Measurements from ENCODE around the gene GNAI3.
A peak's percentile ranks its signal among the peaks of the same experiment; 100 is the strongest.
"Not testable (repeated sequence)": the region's sequence is repeated elsewhere in the genome, so short reads cannot be mapped to it uniquely, and the experiment has no call there.

The GNAI3 gene

DNA sequence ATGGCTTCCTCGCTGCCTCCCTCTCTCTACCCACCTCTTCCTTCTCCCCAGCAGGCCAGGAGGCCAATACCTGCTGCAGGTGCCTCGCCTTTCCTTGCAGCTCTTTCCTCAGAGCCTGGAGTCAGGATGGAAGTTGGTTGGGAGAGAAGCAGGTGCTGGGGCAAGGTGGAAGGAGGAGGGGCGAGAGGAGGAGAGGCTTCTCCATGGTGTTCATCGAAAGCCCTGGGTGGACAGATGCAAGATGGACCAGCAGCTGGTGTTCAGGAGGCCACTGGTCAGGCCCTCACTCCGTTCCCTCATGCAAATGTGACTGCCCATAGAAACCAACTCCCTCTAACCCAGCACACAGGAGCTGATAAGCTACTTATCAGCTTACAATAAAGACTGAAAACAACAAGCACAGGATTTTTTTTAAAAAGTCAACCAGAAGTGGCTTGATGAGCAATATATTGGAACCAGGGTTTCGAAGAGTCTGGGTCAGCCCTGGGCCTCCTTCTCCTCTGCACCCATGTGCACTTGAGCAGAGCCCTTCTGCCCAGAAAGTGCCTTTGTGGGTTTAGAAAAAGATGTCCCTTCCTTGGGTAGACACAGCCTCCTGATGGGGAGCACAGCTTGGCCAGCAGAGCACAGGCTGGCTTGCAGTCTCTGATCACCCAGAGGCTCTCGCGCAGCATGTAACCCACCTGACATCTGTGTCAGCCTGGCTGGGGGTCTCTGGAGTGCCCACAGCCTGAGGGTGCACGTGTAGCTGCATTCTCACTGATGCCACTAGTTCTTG is 90.8 kb downstream of the GNAI3 start:
- no peak for DNase-seq

DNA sequence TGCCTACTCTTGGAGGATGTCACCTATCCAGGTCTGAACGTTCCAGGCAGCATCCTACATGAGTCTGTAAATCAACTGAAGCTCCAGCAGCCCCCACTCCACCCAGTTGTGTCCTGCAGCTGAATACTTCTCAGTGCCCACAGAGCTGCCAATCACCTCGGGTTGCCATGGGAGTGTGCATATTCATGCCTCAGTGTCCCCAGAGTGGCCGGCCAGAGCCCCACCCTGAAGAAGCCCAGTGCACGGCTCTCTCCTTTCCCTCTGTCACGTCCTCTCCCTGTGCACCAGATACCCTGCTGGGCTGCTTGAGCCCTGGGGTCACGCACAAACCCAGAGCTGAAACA is 91.4 kb downstream of the GNAI3 start:
- no peak for DNase-seq

DNA sequence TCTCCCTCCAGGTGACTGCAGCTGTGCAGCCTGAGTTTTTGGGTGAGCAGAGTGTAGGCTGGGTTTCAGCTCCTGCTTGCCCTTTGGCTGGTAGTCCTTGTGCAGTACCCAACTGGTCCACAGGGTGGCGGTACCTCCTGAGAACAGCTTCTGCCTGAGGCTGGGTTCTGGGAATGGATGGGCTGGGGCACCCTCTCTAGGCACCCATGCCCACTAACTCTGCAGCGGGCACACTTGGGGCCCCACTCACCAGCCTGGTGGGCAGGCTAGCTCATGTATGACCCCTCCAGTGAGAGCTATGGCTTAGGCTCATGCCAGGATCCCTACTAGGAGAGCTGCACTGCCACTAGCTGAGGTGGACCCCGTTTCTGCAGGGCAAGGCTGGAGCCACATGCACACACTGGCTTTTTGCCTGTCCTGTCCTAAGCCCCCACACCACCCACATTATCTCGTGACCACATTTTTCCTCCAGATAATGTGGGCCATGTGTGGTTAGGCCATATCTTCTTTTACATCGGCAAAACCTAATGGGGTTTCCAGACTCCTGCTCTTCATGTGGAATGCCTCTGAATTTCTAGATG is 92.0 kb downstream of the GNAI3 start:
- peak; percentile 83 for DNase-seq

DNA sequence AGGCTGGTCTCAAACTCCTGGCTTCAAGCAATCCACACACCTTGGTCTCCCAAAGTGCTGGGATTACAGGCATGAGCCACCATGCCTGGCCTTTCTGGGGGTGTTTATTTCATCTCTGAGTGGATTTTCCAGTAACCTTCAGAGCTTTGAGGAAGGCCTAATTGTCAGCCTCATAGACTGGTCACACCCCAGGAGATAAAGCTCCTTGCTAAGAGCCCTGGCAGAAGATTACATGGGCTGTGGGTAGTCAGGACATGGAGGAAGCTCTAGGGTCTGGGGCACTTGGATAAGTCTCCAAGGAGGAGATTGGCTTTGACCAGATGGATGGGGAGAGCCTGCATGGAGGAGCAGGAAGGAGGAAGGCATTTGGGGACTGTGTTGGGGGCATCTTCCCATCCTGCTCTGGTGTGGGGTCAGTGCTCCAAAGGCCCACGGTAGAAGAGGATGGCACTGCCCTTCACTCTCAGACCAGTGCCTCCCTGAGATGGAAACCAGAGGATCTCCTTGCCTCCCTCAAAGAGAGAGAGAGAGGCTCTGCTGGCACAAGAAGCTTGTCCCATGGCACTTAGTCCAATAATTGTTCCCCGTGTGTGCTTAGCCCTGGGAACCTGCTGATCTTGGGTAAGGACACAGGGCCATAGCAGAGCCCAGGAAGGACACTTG is 92.8 kb downstream of the GNAI3 start:
- no peak for DNase-seq

DNA sequence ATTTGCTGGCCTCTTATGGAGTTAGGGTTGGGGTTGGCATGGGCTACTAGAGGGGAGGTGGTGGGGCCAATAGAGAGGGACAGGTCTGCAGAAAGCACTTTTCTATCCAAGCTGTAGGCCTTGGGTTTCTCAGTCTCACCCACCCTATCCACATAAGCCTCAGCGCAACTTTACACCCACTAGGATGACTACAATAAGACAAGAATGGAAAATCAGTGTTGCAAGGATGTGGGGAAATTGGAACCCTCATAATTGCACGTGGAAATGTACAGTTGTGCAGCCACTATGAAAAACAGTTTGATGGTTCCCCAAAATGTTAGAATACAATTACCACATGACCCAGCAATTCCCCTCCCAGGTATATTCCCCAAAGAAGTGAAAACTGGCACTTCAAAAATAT is 93.4 kb downstream of the GNAI3 start:
- DNase-seq = no peak

DNA sequence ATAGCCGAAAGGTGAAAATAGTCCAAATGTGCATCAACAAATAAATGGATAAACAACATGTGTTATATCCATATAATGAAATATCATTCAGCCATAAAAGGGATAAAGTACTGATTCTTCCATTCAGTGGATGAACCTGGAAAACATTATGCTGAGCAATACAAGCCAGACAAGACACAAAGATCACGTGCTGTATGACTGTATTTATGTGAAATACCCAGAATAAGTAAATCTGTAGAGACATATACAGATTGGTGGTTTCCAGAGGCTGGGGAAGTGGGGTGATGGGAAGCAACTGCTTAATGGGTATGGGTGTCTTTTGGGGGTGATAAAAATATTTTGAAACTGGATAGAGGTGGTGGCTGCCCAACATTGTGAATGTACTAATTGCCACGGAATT is 94.2 kb downstream of the GNAI3 start:
- DNase-seq = no peak

DNA sequence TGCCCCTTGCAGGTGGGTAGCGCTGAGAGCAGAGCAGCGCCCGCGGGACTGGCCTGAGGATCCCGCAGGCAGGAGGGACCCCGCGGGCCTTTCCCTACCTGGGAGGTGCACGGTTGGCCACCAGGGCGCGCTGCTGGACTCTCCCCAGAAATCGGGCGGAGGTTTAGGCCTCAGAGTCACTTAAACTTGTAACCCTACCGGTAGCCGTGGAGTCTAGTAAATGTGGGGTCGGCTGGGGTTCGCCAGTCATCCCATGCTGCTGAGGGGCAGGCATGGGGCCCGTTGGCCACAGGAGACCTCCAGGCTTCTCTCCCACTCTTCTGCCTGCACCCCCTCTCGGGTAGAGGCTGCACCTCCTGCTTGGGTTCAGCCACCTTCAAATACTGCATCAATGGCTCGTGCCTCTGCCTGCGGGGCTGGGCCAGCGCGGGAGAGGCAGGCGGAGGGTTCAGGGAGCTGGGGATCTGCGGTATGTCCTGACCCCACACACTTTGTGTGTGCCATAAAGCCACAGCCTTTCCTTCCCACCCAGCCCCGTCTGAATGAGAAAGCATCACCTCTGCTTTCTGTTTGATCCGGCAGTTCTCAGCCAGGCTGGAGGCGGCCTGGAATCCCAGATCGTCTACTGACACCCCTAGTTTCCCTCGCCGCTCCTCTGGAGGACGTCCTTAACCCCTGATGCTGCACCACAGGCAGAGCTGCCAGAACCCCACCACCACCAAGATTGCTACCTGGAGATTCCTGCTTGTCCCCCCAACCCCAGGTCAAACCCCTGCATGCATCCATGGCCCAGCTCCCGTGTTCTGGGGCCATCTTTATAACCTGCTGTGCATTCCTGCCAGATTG is 95.2 kb downstream of the GNAI3 start:
- DNase-seq = peak; percentile 83

DNA sequence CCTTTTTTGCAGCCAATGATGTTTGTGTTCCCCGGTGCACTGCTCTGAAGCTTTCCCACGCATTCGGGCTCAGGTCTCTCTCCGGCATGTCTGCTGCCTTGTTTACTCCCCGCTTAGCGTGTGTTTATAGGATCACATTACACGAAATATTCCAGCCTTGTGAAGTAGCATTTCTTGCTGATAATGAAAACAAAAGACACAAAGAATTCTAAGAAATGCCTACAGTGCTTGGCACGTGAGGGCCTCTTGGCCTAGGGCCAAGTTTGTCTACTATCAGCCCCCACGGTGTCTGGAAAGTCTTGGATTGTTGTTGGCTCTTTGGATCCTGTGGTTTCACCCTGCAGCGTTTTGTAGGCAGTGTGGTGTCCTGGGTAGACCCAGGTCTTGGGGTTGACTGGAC is 96.3 kb downstream of the GNAI3 start:
- no peak for DNase-seq

DNA sequence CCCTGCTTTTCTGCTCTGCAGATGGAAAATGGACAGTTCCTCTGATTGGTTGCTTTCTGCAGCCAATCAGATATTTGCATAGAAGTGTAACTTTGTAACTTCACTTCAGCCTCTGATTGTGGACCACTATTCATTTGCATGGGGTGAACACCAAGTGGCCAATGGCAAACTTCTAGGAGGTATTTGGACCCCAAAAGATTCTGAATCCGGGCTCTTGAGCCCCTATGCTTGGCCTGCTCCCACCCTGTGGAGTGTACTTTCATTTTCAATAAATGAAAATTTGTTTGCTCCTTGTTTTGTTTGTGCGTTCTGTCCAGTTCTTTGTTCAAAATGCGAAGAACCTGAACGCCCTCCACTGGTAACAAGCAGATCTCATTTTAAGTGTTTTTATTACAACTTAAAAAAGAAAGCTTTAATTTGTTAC is 101.1 kb downstream of the GNAI3 start:
- DNase-seq = no peak

DNA sequence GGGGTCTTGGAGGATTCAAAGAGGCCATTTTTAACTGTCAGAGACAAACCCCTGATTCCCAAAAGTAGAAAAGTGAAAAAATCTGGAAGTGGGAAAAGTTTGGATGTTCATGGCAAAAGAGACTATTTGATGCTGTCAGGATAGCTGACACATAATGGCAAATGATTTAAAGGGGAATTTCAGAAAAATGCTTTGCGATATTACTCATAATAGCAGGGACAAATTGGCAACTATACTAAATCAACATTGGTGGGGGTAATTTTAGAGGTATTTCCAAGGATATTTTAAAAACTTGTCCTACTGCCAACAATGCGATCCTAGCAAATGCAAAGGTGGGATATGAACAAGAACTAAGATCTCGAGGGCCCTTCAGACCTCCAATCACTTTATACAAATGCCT is 102.2 kb downstream of the GNAI3 start:
- DNase-seq = no peak

DNA sequence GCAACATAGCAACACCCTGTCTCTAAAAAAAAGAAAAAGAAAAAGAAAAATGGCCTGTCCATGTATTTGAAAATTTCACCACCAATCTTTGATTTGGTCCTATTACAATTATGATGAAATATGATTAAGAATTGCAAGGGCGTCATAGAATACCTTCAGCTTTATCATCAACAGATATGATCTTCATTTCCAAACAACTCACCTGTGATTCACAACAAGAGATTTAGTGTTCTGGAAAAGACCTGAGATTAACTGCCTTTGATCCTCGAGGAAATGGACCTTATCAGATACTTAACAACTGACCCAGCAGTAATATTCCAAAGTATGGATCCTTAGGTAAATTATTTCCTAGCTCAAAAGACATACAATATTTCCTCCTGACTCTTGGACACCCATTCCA is 104.0 kb downstream of the GNAI3 start:
- no peak for DNase-seq

DNA sequence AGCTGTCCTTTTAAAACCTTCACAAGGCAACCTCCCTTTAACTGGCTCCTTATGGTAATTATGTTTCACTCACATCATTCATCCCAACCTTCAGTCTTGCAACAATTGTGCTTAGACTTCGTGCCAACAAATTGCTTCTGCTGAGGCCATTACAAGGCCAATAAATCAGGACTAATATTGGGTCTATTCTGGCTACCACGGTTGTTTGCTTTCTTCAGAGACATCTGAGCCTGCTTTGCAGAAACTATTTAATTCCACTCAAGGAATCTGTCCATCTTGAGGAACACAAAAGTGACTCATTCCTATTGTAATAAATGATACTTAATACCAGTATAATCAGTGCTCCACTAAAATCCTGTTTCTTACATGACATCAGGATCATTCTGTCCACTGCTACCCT is 104.9 kb downstream of the GNAI3 start:
- DNase-seq = no peak

DNA sequence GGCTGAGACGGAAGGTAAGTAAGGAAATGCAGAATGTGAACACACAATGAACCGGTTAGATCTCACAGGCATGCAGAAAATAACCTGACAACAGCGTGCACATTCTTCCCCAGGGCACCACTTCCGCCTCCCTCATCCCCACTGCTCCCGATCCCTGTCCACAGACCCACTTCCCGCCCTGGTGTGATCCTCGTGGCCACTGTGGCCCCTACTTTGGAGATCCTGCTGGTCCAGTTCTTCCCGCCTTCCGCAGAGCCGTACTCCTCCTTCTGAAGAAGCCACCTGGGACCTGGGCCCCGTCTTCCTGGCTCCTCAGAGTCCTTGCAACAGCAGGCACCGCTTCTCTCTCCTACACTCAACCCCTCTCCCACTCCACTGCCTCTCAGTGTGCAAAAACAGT is 106.1 kb downstream of the GNAI3 start:
- DNase-seq = no peak

DNA sequence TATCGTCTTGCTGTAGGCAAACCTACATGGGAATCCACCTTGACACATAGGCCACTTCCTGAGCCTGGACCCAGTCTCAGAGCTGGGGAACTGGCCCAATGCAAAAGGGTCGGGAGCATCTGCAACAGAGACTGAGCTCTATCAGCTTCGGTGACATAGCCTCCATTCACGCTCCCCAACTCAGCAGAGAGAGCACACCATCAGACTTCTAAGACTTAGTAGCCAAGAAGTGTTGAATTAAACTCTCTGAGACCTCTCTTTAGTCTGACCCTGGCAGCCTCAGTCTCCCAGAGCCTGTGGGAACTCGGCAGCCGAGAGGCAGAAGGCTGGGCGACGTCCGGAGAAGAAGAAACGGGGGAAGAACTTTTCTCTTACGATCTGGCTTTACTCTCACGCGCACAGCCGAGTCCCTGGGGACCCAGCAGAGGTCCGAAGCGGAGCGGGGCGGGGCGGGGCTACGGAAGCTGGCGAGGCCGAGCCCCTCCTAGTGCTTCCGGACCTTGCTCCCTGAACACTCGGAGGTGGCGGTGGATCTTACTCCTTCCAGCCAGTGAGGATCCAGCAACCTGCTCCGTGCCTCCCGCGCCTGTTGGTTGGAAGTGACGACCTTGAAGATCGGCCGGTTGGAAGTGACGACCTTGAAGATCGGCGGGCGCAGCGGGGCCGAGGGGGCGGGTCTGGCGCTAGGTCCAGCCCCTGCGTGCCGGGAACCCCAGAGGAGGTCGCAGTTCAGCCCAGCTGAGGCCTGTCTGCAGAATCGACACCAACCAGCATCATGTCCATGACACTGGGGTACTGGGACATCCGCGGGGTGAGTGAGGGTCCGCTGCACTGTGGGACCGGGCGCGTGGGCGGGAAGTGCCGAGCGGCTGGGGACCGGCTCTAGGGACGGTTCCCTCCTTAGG is 107.5 kb downstream of the GNAI3 start, which contains the start of gene GSTM4:
Gene GSTM4, plus strand, starts transcription at position 485 of the 905 bp plus-strand sequence. Its CDS starts 291 bp downstream, at position 776.
- peak; percentile 44 for DNase-seq

DNA sequence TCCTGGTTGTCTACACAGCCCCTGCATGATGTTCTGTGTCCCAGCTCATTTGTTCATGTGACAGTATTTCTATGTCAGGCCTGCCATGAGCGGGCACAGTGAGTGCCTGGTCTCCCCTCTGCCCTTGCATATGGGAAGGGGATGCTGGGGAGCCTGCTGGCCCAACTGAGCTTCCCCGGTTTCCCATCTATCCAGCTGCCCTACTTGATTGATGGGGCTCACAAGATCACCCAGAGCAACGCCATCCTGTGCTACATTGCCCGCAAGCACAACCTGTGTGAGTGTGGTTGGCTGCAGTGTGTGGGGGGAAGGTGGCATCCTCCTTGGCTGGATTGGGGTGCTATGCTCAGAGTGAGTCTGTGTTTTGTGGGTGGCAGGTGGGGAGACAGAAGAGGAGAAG is 109.0 kb downstream of the GNAI3 start:
- no peak for DNase-seq

DNA sequence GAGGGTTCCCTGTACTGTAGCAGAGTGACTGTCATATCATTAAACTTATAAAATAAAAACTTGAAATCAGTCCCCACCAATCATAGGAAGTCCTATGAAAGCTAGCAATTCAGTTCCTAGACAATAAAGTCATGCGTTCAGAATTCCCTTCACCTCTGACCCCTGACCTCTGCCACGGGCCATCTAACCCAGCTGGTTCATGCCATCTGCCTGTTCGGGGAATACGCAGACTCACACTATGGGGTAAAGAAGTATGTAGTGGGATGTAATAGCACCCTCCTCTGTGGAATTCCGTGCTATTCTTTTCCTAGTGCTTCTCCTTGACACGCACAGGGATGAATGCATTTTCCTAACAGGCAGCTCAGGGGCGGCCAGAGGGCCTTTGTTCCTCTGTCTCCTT is 109.6 kb downstream of the GNAI3 start:
- no peak for DNase-seq

DNA sequence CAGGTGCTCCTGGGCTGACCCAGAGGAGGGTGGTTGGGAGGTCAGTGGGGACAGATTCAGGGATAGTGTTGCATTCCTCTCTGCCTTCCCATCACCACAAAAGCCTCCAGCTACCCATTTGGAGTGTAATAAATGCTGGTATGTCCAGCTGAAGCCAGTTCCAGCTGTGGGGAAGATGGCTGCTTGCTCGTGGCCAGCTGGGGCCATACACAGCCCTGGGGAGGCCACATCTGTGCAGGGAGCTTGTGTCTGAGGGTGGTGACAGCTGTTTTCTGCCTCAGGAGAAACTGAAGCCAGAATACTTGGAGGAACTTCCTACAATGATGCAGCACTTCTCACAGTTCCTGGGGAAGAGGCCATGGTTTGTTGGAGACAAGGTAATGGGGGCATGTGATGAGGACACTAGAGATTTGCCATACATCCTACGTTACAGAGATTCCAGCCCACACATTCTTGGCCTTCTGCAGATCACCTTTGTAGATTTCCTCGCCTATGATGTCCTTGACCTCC is 110.2 kb downstream of the GNAI3 start:
- DNase-seq = no peak

DNA sequence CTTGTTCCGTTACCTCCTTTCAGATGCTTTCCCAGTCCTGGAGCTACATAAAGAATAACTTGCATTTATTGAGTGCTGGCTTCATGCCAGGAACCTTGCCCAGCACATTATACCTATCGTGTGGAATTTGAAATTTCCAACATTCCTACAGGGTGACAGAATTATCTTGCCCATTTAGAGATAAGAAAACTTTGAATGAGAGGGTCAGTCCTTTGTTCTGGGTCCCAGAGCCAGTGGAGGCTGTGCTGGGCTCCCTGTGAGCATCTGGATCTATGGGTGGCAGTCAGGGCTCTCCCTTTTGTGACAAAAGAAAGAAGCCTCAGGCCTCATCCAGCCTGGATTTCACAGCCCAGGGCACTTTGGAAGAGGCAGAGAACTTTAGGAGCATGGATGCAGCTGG is 110.7 kb downstream of the GNAI3 start:
- no peak for DNase-seq

DNA sequence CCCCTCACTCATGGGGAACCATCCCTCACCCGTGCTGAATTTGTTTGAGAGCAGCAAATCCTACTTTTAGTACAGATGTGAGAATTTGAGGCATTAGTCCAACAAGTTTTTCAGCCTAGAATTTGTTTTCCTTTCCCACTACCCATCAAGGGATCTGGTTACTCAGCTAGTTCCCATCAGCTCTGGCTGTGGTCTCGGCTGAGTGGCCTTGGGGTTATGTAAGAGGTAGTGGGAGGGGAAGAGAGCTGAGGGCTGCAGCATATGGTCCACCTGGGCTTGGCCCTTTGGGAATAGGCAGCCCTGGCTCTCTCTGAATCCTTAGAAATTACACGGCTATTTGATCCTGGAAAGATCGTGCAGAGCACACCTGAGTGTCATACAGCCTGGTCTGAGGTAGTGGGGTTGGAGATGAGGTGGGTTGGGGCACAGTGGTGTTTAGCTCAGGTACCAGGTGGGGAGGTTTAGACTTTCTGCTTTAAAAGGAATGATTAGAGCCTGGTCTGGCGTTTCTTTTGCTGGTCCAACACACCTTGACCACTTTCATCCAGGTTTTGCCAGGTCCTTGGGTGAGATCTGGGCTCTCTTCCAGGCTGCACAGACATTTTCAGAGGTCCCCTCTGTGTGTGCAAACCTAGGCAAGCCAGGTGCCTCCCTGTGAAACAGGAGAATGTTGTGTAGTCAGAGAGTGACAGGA is 111.7 kb downstream of the GNAI3 start:
- DNase-seq = no peak

DNA sequence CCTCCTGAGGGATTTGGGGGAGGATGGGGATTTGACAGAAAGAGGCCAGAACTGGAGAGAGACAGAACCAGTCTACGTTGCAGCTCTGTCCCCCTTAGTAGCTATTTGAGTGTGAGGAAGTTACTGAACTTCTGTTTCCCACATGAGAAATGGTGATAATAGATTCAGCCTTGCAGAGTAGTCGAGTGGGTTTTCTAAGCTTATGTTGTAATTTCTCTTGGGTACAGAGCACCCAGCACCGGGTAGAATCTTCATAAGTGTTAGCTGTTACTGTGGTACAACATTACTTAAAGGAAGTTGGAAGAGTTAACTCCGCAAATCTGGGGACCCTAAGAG is 112.2 kb downstream of the GNAI3 start:
- DNase-seq = not testable (repeated sequence)

DNA sequence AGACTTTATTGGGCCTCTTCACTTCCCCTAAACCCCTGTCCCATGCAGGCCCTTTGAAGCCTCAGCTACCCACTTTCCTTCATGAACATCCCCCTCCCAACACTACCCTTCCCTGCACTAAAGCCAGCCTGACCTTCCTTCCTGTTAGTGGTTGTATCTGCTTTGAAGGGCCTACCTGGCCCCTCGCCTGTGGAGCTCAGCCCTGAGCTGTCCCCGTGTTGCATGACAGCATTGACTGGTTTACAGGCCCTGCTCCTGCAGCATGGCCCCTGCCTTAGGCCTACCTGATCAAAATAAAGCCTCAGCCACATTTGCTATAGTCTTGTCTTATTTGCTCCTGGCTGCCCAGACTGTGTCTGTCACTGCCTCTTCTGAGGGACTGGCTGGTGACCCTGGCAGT is 113.0 kb downstream of the GNAI3 start:
- no peak for DNase-seq

DNA sequence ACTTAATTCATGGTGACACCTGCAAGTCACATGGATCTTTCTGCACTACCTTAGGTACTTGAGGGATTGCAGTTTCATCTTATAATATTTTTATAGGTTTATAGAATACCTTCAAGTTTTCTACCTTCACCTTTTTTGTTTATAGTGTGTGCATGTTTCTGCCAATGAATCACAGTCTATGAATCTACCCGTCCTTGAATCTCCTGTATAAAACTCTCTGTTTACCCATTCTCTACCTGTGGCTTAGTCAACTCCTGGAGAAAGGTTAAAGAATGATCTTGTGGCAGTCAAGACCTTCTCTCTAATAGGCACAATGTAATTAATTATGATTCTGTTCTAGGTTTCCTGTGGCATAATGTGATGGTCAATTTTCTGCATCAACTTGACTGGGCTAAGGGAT is 116.3 kb downstream of the GNAI3 start:
- DNase-seq = no peak

Data from CD4-positive, alpha-beta T cell treated with Interleukin-4 for 4 hours (primary cell).